Duodenal mucosa (tissue), 2 donors: ENCODE results near the gene PTPN23.

Experiments used
- H3K27ac ChIP-seq: one replicate; pipeline ENCODE4 v1.7.0; 2013; ENCODE audit warnings: low read depth, low read length
- H3K27me3 ChIP-seq, 2 donors: one replicate each; pipeline ENCODE4 v1.7.0; 2013; ENCODE audit warnings: low read length in 2 of 2, control low read depth in 1 of 2; ENCODE audit not compliant: insufficient read depth in 2 of 2, control insufficient read depth in 1 of 2
- H3K36me3 ChIP-seq, 2 donors: one replicate each; pipeline ENCODE4 v1.7.0; 2013; ENCODE audit warnings: low read length in 2 of 2, control low read depth in 1 of 2; ENCODE audit not compliant: insufficient read depth in 2 of 2, control insufficient read depth in 1 of 2
- H3K4me1 ChIP-seq, 2 donors: one replicate each; pipeline ENCODE4 v1.7.0; 2013; ENCODE audit warnings: low read length in 2 of 2, control low read depth in 1 of 2; ENCODE audit not compliant: insufficient read depth in 2 of 2, control insufficient read depth in 1 of 2
- H3K4me3 ChIP-seq, 2 donors: one replicate each; pipeline ENCODE4 v1.7.0; 2013; ENCODE audit warnings: low read length in 2 of 2, low read depth in 1 of 2
- H3K9ac ChIP-seq, 2 donors: one replicate each; pipeline ENCODE4 v1.7.0; 2013; ENCODE audit warnings: low read length in 2 of 2, low read depth in 1 of 2
- H3K9me3 ChIP-seq, 2 donors: one replicate each; pipeline ENCODE4 v1.7.0; 2013; ENCODE audit warnings: low read length in 2 of 2, control low read depth in 1 of 2; ENCODE audit not compliant: control insufficient read depth in 1 of 2

The PTPN23 gene

GRCh38 chr3:47404955-47405790, 24.4 kb downstream of the PTPN23 start:
- peaks cover 0 to 7% of the 10 kb centered on the region in 2 donors for H3K4me1 ChIP-seq
- no peak overlapping the region for H3K9ac ChIP-seq
- peaks cover 35 to 55% of the 10 kb centered on the region in 2 donors for H3K36me3 ChIP-seq
- H3K27ac ChIP-seq = no peak overlapping the region
- no peaks in the 10 kb centered on the region for H3K27me3 ChIP-seq
- H3K9me3 ChIP-seq = no peaks in the 10 kb centered on the region
- H3K4me3 ChIP-seq = no peak overlapping the region

- Histone ChIP-seq H3K27ac (no peak overlapping the region), H3K9ac (no peak overlapping the region)
Measured at GRCh38 chr3:47405820-47406761, 25.3 kb downstream of the PTPN23 start.

GRCh38 chr3:47406762-47407149, 25.9 kb downstream of the PTPN23 start:
- Histone ChIP-seq H3K4me3 (no peak overlapping the region), H3K9ac (no peak overlapping the region), H3K4me1 (peaks cover 0 to 7% of the 10 kb centered on the region in 2 donors), H3K36me3 (peaks cover 45 to 58% of the 10 kb centered on the region in 2 donors), H3K9me3 (no peaks in the 10 kb centered on the region), H3K27ac (no peak overlapping the region), H3K27me3 (no peaks in the 10 kb centered on the region)

More at GRCh38 chr3:47405820-47406761, 25.3 kb downstream of the PTPN23 start:
- H3K9me3 ChIP-seq = no peaks in the 10 kb centered on the region
- H3K27me3 ChIP-seq = no peaks in the 10 kb centered on the region
- H3K36me3 ChIP-seq = peaks cover 38 to 54% of the 10 kb centered on the region in 2 donors
- no peak overlapping the region for H3K4me3 ChIP-seq
- peaks cover 0 to 7% of the 10 kb centered on the region in 2 donors for H3K4me1 ChIP-seq

- Histone ChIP-seq H3K4me1 (peaks cover 0 to 7% of the 10 kb centered on the region in 2 donors), H3K4me3 (no peak overlapping the region), H3K9ac (no peak overlapping the region), H3K27ac (no peak overlapping the region), H3K27me3 (no peaks in the 10 kb centered on the region), H3K9me3 (no peaks in the 10 kb centered on the region), H3K36me3 (peaks cover 48 to 62% of the 10 kb centered on the region in 2 donors)
Measured at GRCh38 chr3:47407237-47407636, 26.4 kb downstream of the PTPN23 start.

- H3K27ac ChIP-seq = no peak overlapping the region
- H3K9me3 ChIP-seq = no peaks in the 10 kb centered on the region
- H3K27me3 ChIP-seq = no peaks in the 10 kb centered on the region
- peaks cover 0 to 7% of the 10 kb centered on the region in 2 donors for H3K4me1 ChIP-seq
- H3K4me3 ChIP-seq = no peak overlapping the region
- H3K9ac ChIP-seq = no peak overlapping the region
- H3K36me3 ChIP-seq = peaks cover 47 to 69% of the 10 kb centered on the region in 2 donors
Measured at GRCh38 chr3:47407896-47408838, 27.3 kb downstream of the PTPN23 start.

GRCh38 chr3:47408839-47409229, 28.0 kb downstream of the PTPN23 start:
- Histone ChIP-seq H3K9ac (no peak overlapping the region), H3K36me3 (peaks cover 47 to 76% of the 10 kb centered on the region in 2 donors)

GRCh38 chr3:47409284-47409683, 28.5 kb downstream of the PTPN23 start:
- H3K4me3 ChIP-seq = no peak overlapping the region
- H3K36me3 ChIP-seq = peaks cover 47 to 80% of the 10 kb centered on the region in 2 donors
- peaks cover 0 to 7% of the 10 kb centered on the region in 2 donors for H3K4me1 ChIP-seq

More at GRCh38 chr3:47408839-47409229, 28.0 kb downstream of the PTPN23 start:
- no peaks in the 10 kb centered on the region for H3K27me3 ChIP-seq
- no peak overlapping the region for H3K27ac ChIP-seq
- peaks cover 0 to 7% of the 10 kb centered on the region in 2 donors for H3K4me1 ChIP-seq
- no peaks in the 10 kb centered on the region for H3K9me3 ChIP-seq
- no peak overlapping the region for H3K4me3 ChIP-seq

GRCh38 chr3:47409688-47410416, 29.0 kb downstream of the PTPN23 start:
- peaks cover 47 to 86% of the 10 kb centered on the region in 2 donors for H3K36me3 ChIP-seq
- H3K9me3 ChIP-seq = no peaks in the 10 kb centered on the region
- no peak overlapping the region for H3K4me3 ChIP-seq
- no peaks in the 10 kb centered on the region for H3K27me3 ChIP-seq
- H3K4me1 ChIP-seq = peaks cover 0 to 3% of the 10 kb centered on the region in 2 donors
- no peak overlapping the region for H3K27ac ChIP-seq
- no peak overlapping the region for H3K9ac ChIP-seq

More at GRCh38 chr3:47409284-47409683, 28.5 kb downstream of the PTPN23 start:
- H3K9ac ChIP-seq = no peak overlapping the region
- H3K9me3 ChIP-seq = no peaks in the 10 kb centered on the region
- no peak overlapping the region for H3K27ac ChIP-seq
- H3K27me3 ChIP-seq = no peaks in the 10 kb centered on the region

GRCh38 chr3:47410417-47410720, 29.5 kb downstream of the PTPN23 start:
- Histone ChIP-seq H3K36me3 (peaks cover 45 to 89% of the 10 kb centered on the region in 2 donors), H3K27me3 (no peaks in the 10 kb centered on the region), H3K4me3 (no peak overlapping the region), H3K27ac (no peak overlapping the region), H3K4me1 (no peaks in the 10 kb centered on the region), H3K9ac (no peak overlapping the region), H3K9me3 (no peaks in the 10 kb centered on the region)
